Lung (tissue), 12 donors: ENCODE measurements around the gene MT1M. TPM values are rescaled to one million over a fixed set of nuclear protein-coding genes. Genes with fewer than 3 reads are reported as not detected.

Experiments
- ATAC-seq: fragments of 200-7000 bp; cut with Tn5 transposase; one replicate; pipeline ENCODE4 v1.9.1; 2020; ENCODE audit warnings: moderate number of reproducible peaks; ENCODE audit not compliant: insufficient read depth, low FRiP score
- DNase-seq, 3 donors: peaks; one replicate each; pipeline ENCODE4 v3.0.0-alpha.2; 2013 to 2017
- H3K27ac ChIP-seq, 2 donors: one replicate each; pipeline ENCODE4 v1.5.1; 2013; ENCODE audit warnings: mild to moderate bottlenecking in 2 of 2, moderate library complexity in 2 of 2, control low read depth in 1 of 2, inconsistent platforms in 1 of 2, low read depth in 1 of 2, low read length in 1 of 2
- H3K27me3 ChIP-seq, 3 donors: one replicate each; pipeline ENCODE4 v1.5.1; 2013; ENCODE audit warnings: low read length in 2 of 3; ENCODE audit not compliant: control insufficient read depth in 3 of 3, insufficient read depth in 3 of 3
- H3K36me3 ChIP-seq, 4 donors: one replicate each; pipeline ENCODE4 v1.5.1; 2013; ENCODE audit warnings: low read length in 4 of 4, mild to moderate bottlenecking in 1 of 4, moderate library complexity in 1 of 4; ENCODE audit not compliant: control insufficient read depth in 4 of 4, insufficient read depth in 4 of 4
- H3K4me1 ChIP-seq, 5 donors: one replicate each; pipeline ENCODE4 v1.5.1; 2013; ENCODE audit warnings: low read length in 5 of 5, mild to moderate bottlenecking in 2 of 5, moderate library complexity in 1 of 5; ENCODE audit not compliant: control insufficient read depth in 5 of 5, insufficient read depth in 5 of 5
- H3K4me3 ChIP-seq: one replicate; pipeline ENCODE4 v1.5.1; 2013; ENCODE audit warnings: mild to moderate bottlenecking, control low read depth, moderate library complexity
- H3K9ac ChIP-seq, 2 donors: one replicate each; pipeline ENCODE4 v1.5.1; 2013; ENCODE audit warnings: low read length in 2 of 2, control low read depth in 1 of 2; ENCODE audit not compliant: insufficient read depth in 1 of 2
- H3K9me3 ChIP-seq, 4 donors: one replicate each; pipeline ENCODE4 v1.5.1; 2013; ENCODE audit warnings: low read length in 3 of 4, mild to moderate bottlenecking in 1 of 4, moderate library complexity in 1 of 4; ENCODE audit not compliant: control insufficient read depth in 4 of 4, insufficient read depth in 3 of 4
- CTCF ChIP-seq: IDR thresholded peaks from 2 replicates; pipeline ENCODE4 v1.5.1; 2012; ENCODE audit warnings: mild to moderate bottlenecking; ENCODE audit errors: control extremely low read depth, extremely low read depth
- WGBS, 2 donors: extraction: QIAGEN DNeasy Blood & Tissue Kit; methylation state at CpG; one replicate each; pipeline ENCODE4 v1.1.7; 2013; 5-methylcytosine and 5-hydroxymethylcytosine counted together
- polyA plus RNA-seq, 2 donors: library from polyadenylated mRNA; stranded (reverse); fragments of 200-250 nt; gene quantifications; one replicate each; pipeline ENCODE4 v1.2.1, GENCODE V29; 2013
- total RNA-seq, 2 donors: library from RNA; depleted of rRNA in 1 of 2; stranded (reverse); fragments of >200 nt in 1 of 2; gene quantifications; one replicate each; pipeline ENCODE4 v1.2.1, GENCODE V29; 2014 to 2021
- donor health status: control.
- donor health status: control.
- donor health status: Bipolar disorder and iron deficiency.
- donor health status: healthy.
- donor health status: DM: yes; HTN: yes; CAD: no.

The MT1M gene
- total and polyA plus RNA-seq, 4 donors: 0.88 to 251 (median 43.5) TPM

GRCh38 chr16:56647641-56648431, 15.4 kb downstream of the MT1M start:
- H3K27ac ChIP-seq: no peak overlapping the region
- no peak overlapping the region for H3K9ac ChIP-seq
- H3K27me3 ChIP-seq: peaks cover 0 to 75% (median 70%) of the 10 kb centered on the region in 3 donors
- DNase-seq (no peak), ATAC-seq (no peak)
- 36 to 47% methylated on average over 30 to 33 of the region's 33 CpGs for WGBS, 2 donors
- H3K4me1 ChIP-seq: peaks cover 0 to 6% (median 0%) of the 10 kb centered on the region in 5 donors
- no peaks in the 10 kb centered on the region for H3K9me3 ChIP-seq
- H3K4me3 ChIP-seq: no peak overlapping the region
- no peak for TF ChIP-seq CTCF
- no peaks in the 10 kb centered on the region for H3K36me3 ChIP-seq

DNA sequence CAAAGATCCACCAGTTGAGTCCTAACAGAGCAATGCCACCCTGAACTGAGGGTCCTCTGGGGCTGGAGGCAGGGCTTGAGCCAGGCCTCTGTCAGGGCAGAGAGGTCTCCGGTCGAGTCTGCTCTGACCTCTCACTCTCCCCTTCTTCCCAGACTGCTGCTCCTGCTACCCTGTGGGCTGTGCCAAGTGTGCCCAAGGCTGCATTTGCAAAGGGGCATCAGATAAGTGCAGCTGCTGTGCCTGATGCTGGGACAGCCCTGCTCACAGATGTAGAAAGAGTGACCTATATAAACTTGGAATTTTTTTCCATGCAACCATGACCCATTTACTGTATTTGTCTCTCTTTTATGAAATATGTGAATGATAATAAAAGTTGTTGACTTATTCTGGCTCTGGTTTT, 16.8 kb downstream of the MT1M start:
- no peaks in the 10 kb centered on the region for H3K9me3 ChIP-seq
- H3K4me3 ChIP-seq: no peak overlapping the region
- no peak overlapping the region for H3K9ac ChIP-seq

DNA sequence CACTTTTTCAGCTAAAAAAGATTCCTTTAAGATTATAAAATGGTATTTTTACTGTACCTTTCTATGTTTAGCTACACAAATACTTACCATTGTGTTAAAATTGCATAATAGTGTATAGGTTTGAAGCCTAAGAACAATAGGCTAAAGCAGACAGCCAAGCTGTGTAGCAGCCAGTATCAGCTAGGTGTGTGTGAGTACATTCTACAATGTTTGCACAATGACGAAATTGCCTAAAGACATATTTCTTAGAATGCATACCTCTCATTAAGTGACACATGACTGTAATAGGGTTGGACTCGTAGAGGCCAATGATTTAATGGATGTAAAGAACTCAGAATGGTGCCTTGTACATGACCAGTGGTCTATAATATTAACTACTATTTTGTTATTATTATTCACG, 17.4 kb downstream of the MT1M start:
- H3K27me3 ChIP-seq: peaks cover 0 to 55% (median 51%) of the 10 kb centered on the region in 3 donors
- ATAC-seq (no peak), DNase-seq (no peak)
- TF ChIP-seq CTCF: no peak
- H3K36me3 ChIP-seq: no peaks in the 10 kb centered on the region
- no peaks in the 10 kb centered on the region for H3K9me3 ChIP-seq
- H3K9ac ChIP-seq: no peak overlapping the region
- no peak overlapping the region for H3K4me3 ChIP-seq
- no peak overlapping the region for H3K27ac ChIP-seq
- H3K4me1 ChIP-seq: no peaks in the 10 kb centered on the region
- 77 to 78% methylated on average over 3 of the region's 3 CpGs for WGBS, 2 donors

More for the DNA sequence above, 16.8 kb downstream of the MT1M start:
- Histone ChIP-seq H3K36me3 (no peaks in the 10 kb centered on the region), H3K27ac (no peak overlapping the region), H3K27me3 (peaks cover 0 to 61% (median 57%) of the 10 kb centered on the region in 3 donors), H3K4me1 (no peaks in the 10 kb centered on the region)
- TF ChIP-seq CTCF: no peak
- 96 to 100% methylated on average over 1 to 2 of the region's 2 CpGs for WGBS, 2 donors
- DNase-seq (no peak), ATAC-seq (no peak)

- no peak within 1 kb of the TSS for H3K4me3 ChIP-seq
- H3K9ac ChIP-seq: no peak within 1 kb of the TSS
- no peak within 1 kb of the TSS for H3K27ac ChIP-seq
- H3K36me3 ChIP-seq: no peaks in the 10 kb centered on the region
- WGBS, 2 donors: 75 to 80% methylated on average over 7 of the region's 7 CpGs
- H3K9me3 ChIP-seq: no peaks in the 10 kb centered on the region
- DNase-seq: no peak
- no peak for TF ChIP-seq CTCF
- no peak for ATAC-seq
- H3K27me3 ChIP-seq: peaks cover 0 to 41% (median 34%) of the 10 kb centered on the region in 3 donors
- no peaks in the 10 kb centered on the region for H3K4me1 ChIP-seq
These were observed 19.1 kb downstream of the MT1M start, which contains the start of gene MT1B for GRCh38 chr16:56651586-56651985. MT1B (plus strand) TSS chr16:56651886; CDS start chr16:56651954, 68 bp downstream.
